Trophoblast cell (in vitro differentiated cells and primary cell): Measurements from ENCODE around the gene CLIC3.

Experiments
- DNase-seq, 2 donors: peaks; one replicate each; pipeline ENCODE4 v3.0.0-alpha.2; 2016
- H2AFZ ChIP-seq: 2 replicates; pipeline ENCODE4 v1.6.1; 2013; ENCODE audit warnings: low read length, moderate library complexity, mild to moderate bottlenecking; ENCODE audit not compliant: insufficient read depth, poor library complexity
- H2AK5ac ChIP-seq: 2 replicates; pipeline ENCODE4 v1.6.1; 2013; ENCODE audit warnings: mild to moderate bottlenecking, low read length
- H2BK120ac ChIP-seq: 2 replicates; pipeline ENCODE4 v1.6.1; 2013; ENCODE audit warnings: low read length, mild to moderate bottlenecking, moderate library complexity; ENCODE audit not compliant: insufficient read depth, poor library complexity
- H2BK12ac ChIP-seq: 2 replicates; pipeline ENCODE4 v1.6.1; 2013; ENCODE audit warnings: mild to moderate bottlenecking, low read length, moderate library complexity
- H2BK5ac ChIP-seq: 2 replicates; pipeline ENCODE4 v1.6.1; 2013; ENCODE audit warnings: low read length, low read depth, moderate library complexity, mild to moderate bottlenecking; ENCODE audit not compliant: poor library complexity
- H3K14ac ChIP-seq: 2 replicates; pipeline ENCODE4 v1.6.1; 2013; ENCODE audit warnings: mild to moderate bottlenecking, low read length
- H3K18ac ChIP-seq: 2 replicates; pipeline ENCODE4 v1.6.1; 2013; ENCODE audit warnings: mild to moderate bottlenecking, low read length
- H3K23ac ChIP-seq: 2 replicates; pipeline ENCODE4 v1.6.1; 2013; ENCODE audit warnings: low read length
- H3K27ac ChIP-seq: 2 replicates; pipeline ENCODE4 v1.5.1; 2013; ENCODE audit warnings: low read depth, mild to moderate bottlenecking, inconsistent platforms, low read length, moderate library complexity
- H3K27me3 ChIP-seq: 2 replicates; pipeline ENCODE4 v1.6.1; 2013; ENCODE audit warnings: inconsistent platforms, mild to moderate bottlenecking, low read length, moderate library complexity; ENCODE audit not compliant: insufficient read depth
- H3K36me3 ChIP-seq, 2 experiments: 1 replicate in 1 of 2; 2 replicates in 1 of 2; pipeline ENCODE4 v1.6.1; 2013; ENCODE audit warnings: low read length in 2 of 2, mild to moderate bottlenecking in 2 of 2, moderate library complexity in 1 of 2; ENCODE audit not compliant: insufficient read depth in 2 of 2, control insufficient read depth in 1 of 2
- H3K4ac ChIP-seq: 2 replicates; pipeline ENCODE4 v1.6.1; 2013; ENCODE audit warnings: low read depth, mild to moderate bottlenecking, low read length, moderate library complexity
- H3K4me1 ChIP-seq, 2 experiments: 1 replicate in 1 of 2; 2 replicates in 1 of 2; pipeline ENCODE4 v1.6.1; 2013; ENCODE audit warnings: low read length in 2 of 2, mild to moderate bottlenecking in 2 of 2, moderate library complexity in 1 of 2; ENCODE audit not compliant: insufficient read depth in 2 of 2, control insufficient read depth in 1 of 2
- H3K4me2 ChIP-seq: 2 replicates; pipeline ENCODE4 v1.6.1; 2013; ENCODE audit warnings: inconsistent platforms, mild to moderate bottlenecking, low read length, moderate library complexity
- H3K4me3 ChIP-seq: 2 replicates; pipeline ENCODE4 v1.5.1; 2013; ENCODE audit warnings: mild to moderate bottlenecking, low read depth, low read length, inconsistent platforms
- H3K79me1 ChIP-seq: one replicate; pipeline ENCODE4 v1.6.1; 2013; ENCODE audit warnings: low read length
- H3K79me2 ChIP-seq: 2 replicates; pipeline ENCODE4 v1.6.1; 2013; ENCODE audit warnings: low read length, mild to moderate bottlenecking; ENCODE audit not compliant: control insufficient read depth, insufficient read depth, poor library complexity
- H3K9ac ChIP-seq: 2 replicates; pipeline ENCODE4 v1.6.1; 2013; ENCODE audit warnings: mild to moderate bottlenecking, low read length
- H3K9me3 ChIP-seq: 2 replicates; pipeline ENCODE4 v1.6.1; 2013; ENCODE audit warnings: low read depth, mild to moderate bottlenecking, control low read depth, inconsistent platforms, low read length; ENCODE audit not compliant: insufficient read depth
- H4K12ac ChIP-seq: 2 replicates; pipeline ENCODE4 v1.6.1; 2013; ENCODE audit warnings: low read depth, mild to moderate bottlenecking, low read length, moderate library complexity
- H4K8ac ChIP-seq: 2 replicates; pipeline ENCODE4 v1.6.1; 2013; ENCODE audit warnings: low read depth, mild to moderate bottlenecking, low read length, moderate library complexity
- H4K91ac ChIP-seq: one replicate; pipeline ENCODE4 v1.6.1; 2013; ENCODE audit warnings: low read depth, mild to moderate bottlenecking, low read length, moderate library complexity
- WGBS: extraction: QIAGEN DNeasy Blood & Tissue Kit; methylation state at CpG from one replicate; pipeline ENCODE4 v1.1.7; 2013; ENCODE audit warnings: missing lambda C conversion rate; ENCODE audit not compliant: insufficient read length, insufficient coverage; ENCODE audit errors: extremely low coverage; 5-methylcytosine and 5-hydroxymethylcytosine counted together

Gene CLIC3

GRCh38 chr9:136971746-136972145 is 24.6 kb downstream of the CLIC3 start:
- H3K9me3 ChIP-seq: no peaks in the 10 kb centered on the region
- no peak overlapping the region for H3K4ac ChIP-seq
- H3K27ac ChIP-seq: peak overlapping the region; percentile 1
- no peak overlapping the region for H4K8ac ChIP-seq
- H3K27me3 ChIP-seq: no peaks in the 10 kb centered on the region
- H3K36me3 ChIP-seq: no peaks in the 10 kb centered on the region
- H3K4me3 ChIP-seq: no peak overlapping the region
- no peak overlapping the region for H4K12ac ChIP-seq
- H3K79me1 ChIP-seq: peaks cover 9% of the 10 kb centered on the region
- H2BK5ac ChIP-seq: no peak overlapping the region
- no peak overlapping the region for H3K4me2 ChIP-seq
- no peak overlapping the region for H2AK5ac ChIP-seq
- no peaks in the 10 kb centered on the region for H3K79me2 ChIP-seq
- no peaks in the 10 kb centered on the region for H3K4me1 ChIP-seq
- H3K23ac ChIP-seq: no peak overlapping the region
- H2BK12ac ChIP-seq: no peak overlapping the region
- DNase-seq: no peak
- WGBS: no CpG with 5 or more reads among the region's 14 CpGs
- no peak overlapping the region for H2AFZ ChIP-seq
- H3K14ac ChIP-seq: no peak overlapping the region
- no peak overlapping the region for H3K18ac ChIP-seq
- H2BK120ac ChIP-seq: peak overlapping the region; percentile 0
- H4K91ac ChIP-seq: peak overlapping the region; percentile 69
- H3K9ac ChIP-seq: no peak overlapping the region

- H3K4me2 ChIP-seq: no peak overlapping the region
- H2BK120ac ChIP-seq: no peak overlapping the region
- no peak overlapping the region for H4K8ac ChIP-seq
- H3K79me1 ChIP-seq: peaks cover 9% of the 10 kb centered on the region
- H3K23ac ChIP-seq: no peak overlapping the region
- no peaks in the 10 kb centered on the region for H3K27me3 ChIP-seq
- no peak overlapping the region for H3K9ac ChIP-seq
- no peaks in the 10 kb centered on the region for H3K4me1 ChIP-seq
- H3K79me2 ChIP-seq: no peaks in the 10 kb centered on the region
- no peak for DNase-seq
- no peak overlapping the region for H3K14ac ChIP-seq
- no peaks in the 10 kb centered on the region for H3K9me3 ChIP-seq
- no peak overlapping the region for H3K18ac ChIP-seq
- WGBS: no CpG with 5 or more reads among the region's 11 CpGs
- no peak overlapping the region for H2BK12ac ChIP-seq
- H3K36me3 ChIP-seq: no peaks in the 10 kb centered on the region
- no peak overlapping the region for H2AK5ac ChIP-seq
- H3K4ac ChIP-seq: no peak overlapping the region
- H4K91ac ChIP-seq: peak overlapping the region; percentile 74
- H2BK5ac ChIP-seq: no peak overlapping the region
- H3K27ac ChIP-seq: no peak overlapping the region
- no peak overlapping the region for H4K12ac ChIP-seq
- no peak overlapping the region for H3K4me3 ChIP-seq
- H2AFZ ChIP-seq: no peak overlapping the region
Measured at GRCh38 chr9:136970361-136970760, 26.0 kb downstream of the CLIC3 start.

GRCh38 chr9:136969774-136970173 is 26.6 kb downstream of the CLIC3 start:
- no peak overlapping the region for H3K23ac ChIP-seq
- no peak overlapping the region for H2BK12ac ChIP-seq
- H3K4me2 ChIP-seq: no peak overlapping the region
- no peak overlapping the region for H2BK5ac ChIP-seq
- no peak overlapping the region for H3K4me3 ChIP-seq
- no peaks in the 10 kb centered on the region for H3K4me1 ChIP-seq
- peak overlapping the region; percentile 20 for H2BK120ac ChIP-seq
- no peak overlapping the region for H2AFZ ChIP-seq
- H3K14ac ChIP-seq: no peak overlapping the region
- H3K79me2 ChIP-seq: no peaks in the 10 kb centered on the region
- peak overlapping the region; percentile 74 for H4K91ac ChIP-seq
- H3K36me3 ChIP-seq: no peaks in the 10 kb centered on the region
- peaks cover 9% of the 10 kb centered on the region for H3K79me1 ChIP-seq
- no peaks in the 10 kb centered on the region for H3K9me3 ChIP-seq
- no CpG with 5 or more reads among the region's 5 CpGs for WGBS
- H3K4ac ChIP-seq: no peak overlapping the region
- no peak overlapping the region for H4K12ac ChIP-seq
- peak overlapping the region; percentile 29 for H4K8ac ChIP-seq
- H3K9ac ChIP-seq: no peak overlapping the region
- no peak for DNase-seq
- no peak overlapping the region for H3K18ac ChIP-seq
- no peak overlapping the region for H3K27ac ChIP-seq
- H3K27me3 ChIP-seq: no peaks in the 10 kb centered on the region
- no peak overlapping the region for H2AK5ac ChIP-seq

GRCh38 chr9:136969150-136969549 is 27.2 kb downstream of the CLIC3 start:
- Histone ChIP-seq H3K23ac (no peak overlapping the region), H4K8ac (peak overlapping the region; percentile 31), H3K79me1 (peaks cover 9% of the 10 kb centered on the region), H3K14ac (no peak overlapping the region), H3K27me3 (no peaks in the 10 kb centered on the region), H4K91ac (peak overlapping the region; percentile 55), H2AFZ (no peak overlapping the region), H3K4ac (no peak overlapping the region), H3K27ac (no peak overlapping the region), H2AK5ac (no peak overlapping the region), H3K36me3 (no peaks in the 10 kb centered on the region), H3K18ac (no peak overlapping the region), H3K9ac (no peak overlapping the region), H3K9me3 (no peaks in the 10 kb centered on the region), H2BK120ac (peak overlapping the region; percentile 30), H3K4me1 (no peaks in the 10 kb centered on the region), H2BK5ac (no peak overlapping the region), H2BK12ac (no peak overlapping the region), H3K4me2 (no peak overlapping the region), H3K4me3 (no peak overlapping the region), H3K79me2 (no peaks in the 10 kb centered on the region), H4K12ac (no peak overlapping the region)
- no peak for DNase-seq
- no CpG with 5 or more reads among the region's 17 CpGs for WGBS
